Peyer's patch (tissue), 4 donors: ENCODE results near the gene CDK17.

ENCODE experiments used
- POLR2A ChIP-seq, 2 donors: fragments of 450-650 bp; IDR thresholded peaks; one replicate each; pipeline ENCODE4 v1.5.1; 2017; ENCODE audit warnings: antibody characterized with exemption in 2 of 2, mild to moderate bottlenecking in 2 of 2, moderate library complexity in 2 of 2
- TF ChIP-seq, protein P1 (sequence below), 6 experiments: fragments of 450-650 bp in 4 of 6; fragments of 200-600 bp in 2 of 6; sonication (generic) in 1 of 6; IDR thresholded peaks; one replicate each; pipeline ENCODE4 v1.5.1; 2017 to 2019; ENCODE audit warnings: antibody characterized with exemption in 6 of 6, mild to moderate bottlenecking in 3 of 6, moderate library complexity in 1 of 6

DNA sequence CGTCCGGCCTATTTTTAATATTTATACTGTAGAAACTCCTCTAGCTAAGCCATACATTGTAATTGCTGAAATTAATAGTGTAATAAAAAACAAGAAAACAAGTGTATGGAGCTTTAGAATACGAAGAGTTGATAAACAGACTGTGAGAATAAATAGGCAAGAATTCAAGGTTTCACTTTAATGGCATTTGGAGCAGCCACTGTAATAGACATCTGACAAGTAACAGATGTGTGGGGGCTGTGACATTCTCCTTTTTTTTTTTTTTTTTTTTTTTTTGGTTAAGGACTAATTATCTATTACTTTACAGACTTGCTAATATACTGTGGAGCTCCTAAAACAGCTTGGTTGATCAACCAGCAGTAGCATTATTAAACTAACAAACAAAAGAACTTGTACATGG, 47.0 kb upstream of the CDK17 start:
- TF ChIP-seq, protein P1, sequence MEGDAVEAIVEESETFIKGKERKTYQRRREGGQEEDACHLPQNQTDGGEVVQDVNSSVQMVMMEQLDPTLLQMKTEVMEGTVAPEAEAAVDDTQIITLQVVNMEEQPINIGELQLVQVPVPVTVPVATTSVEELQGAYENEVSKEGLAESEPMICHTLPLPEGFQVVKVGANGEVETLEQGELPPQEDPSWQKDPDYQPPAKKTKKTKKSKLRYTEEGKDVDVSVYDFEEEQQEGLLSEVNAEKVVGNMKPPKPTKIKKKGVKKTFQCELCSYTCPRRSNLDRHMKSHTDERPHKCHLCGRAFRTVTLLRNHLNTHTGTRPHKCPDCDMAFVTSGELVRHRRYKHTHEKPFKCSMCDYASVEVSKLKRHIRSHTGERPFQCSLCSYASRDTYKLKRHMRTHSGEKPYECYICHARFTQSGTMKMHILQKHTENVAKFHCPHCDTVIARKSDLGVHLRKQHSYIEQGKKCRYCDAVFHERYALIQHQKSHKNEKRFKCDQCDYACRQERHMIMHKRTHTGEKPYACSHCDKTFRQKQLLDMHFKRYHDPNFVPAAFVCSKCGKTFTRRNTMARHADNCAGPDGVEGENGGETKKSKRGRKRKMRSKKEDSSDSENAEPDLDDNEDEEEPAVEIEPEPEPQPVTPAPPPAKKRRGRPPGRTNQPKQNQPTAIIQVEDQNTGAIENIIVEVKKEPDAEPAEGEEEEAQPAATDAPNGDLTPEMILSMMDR (IDR thresholded peaks at IDR 0.05), result no peak
- TF ChIP-seq POLR2A (IDR thresholded peaks at IDR 0.05), result no peak
